GM18519 (cell line): ENCODE results near the gene SIRT5.

Experiments
- ATAC-seq: cut with Tn5 transposase; IDR thresholded peaks from one replicate; pipeline ENCODE4 v1.9.1; 2021; ENCODE audit warnings: mild to moderate bottlenecking, moderate library complexity; ENCODE audit not compliant: unreplicated experiment, low FRiP score

SIRT5 gene

DNA sequence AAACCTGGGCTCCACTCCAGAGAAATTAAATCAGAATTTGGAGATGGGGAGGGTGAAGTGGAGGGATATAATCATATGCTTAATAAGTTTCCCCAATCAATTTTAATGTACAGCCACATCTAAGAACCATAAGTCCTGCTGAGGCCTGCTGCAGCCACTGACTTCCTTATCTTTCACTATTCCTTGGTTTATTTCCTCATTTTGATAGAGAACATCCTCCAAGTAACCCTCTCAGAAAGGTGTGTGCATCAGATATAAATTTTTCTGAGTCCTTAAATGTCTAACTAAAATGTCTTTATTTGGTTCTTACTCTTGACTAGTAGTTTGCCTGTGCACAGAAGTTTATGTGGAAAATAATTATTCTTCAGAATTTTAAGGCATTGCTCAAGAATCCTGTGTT, 23.7 kb upstream of the SIRT5 start:
- ATAC-seq: no peak

DNA sequence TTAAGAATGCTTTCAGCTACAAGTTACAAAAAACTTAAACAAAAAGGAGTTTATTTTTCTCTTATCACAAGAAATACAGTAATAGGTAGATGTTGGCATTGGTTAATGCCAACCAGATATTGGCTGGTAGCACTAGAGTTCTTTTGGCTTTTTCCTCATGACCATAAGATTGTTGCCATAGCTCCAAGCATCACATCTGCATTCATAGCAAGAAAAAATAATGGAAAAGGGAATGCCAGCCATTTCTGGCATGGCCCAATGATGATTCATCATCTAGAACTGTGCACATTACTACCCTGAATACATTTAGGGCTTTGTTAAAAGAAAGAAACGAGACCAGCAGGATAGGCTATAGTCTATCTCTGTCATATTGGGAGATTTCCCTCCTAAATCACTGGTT, 20.8 kb upstream of the SIRT5 start:
- ATAC-seq: no peak

DNA sequence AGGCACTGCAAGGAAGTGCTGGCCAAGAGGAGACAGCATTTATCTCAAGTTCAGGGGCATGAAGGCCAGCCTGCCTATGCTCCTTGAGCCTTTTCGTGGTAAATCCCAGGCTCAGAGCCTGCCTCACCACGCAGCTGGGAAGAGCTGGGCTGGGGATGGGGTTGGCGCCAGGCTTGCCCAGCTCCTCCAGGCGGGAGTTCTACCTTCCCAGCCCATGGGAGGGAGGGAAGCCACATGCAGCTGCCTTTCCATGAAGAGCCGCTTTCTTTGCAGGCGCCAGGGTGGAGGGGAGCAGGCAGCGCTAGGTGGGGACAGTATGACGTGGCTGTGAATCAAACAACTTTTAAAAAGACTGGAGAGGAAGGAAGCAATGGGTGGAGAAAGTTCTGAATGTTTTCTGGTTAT, 19.5 kb upstream of the SIRT5 start:
- no peak for ATAC-seq

DNA sequence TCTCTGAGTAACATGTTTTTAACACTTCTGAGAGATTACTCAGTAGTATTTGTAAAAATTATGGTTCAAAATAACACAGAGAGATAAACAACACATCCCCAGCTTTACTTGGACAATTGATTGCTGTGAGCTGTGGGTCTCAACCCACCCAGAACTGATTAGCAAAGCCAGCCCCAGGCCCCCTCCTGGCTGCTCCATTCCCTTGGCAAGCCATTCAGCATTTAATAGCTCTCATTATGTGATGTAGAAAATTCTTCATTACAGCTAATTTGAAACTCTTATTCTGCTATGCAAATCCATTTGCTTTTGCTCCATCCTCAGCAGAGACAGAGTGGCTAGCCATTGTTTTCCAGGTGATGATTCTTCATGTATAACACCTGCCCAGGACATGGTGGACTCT, 16.6 kb upstream of the SIRT5 start:
- no peak for ATAC-seq

DNA sequence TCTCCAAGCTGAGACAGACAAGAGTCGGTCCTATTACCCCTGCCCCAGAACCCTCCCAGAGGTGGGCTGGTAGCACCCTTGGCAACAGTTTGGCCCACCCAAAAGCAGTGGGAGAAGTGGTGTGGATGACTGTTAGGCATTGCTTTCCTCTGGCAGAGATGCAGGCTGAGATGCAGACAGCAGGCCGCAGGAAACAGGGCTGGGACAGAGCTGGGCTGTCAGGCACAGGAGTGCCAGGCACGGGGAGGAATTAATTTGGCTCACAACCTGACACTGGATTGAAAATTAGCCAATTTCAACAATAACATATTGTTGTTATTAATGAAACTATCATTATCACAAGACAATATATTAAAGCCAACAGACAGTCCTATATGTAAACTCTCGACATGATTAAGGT, 15.7 kb upstream of the SIRT5 start:
- ATAC-seq: no peak

DNA sequence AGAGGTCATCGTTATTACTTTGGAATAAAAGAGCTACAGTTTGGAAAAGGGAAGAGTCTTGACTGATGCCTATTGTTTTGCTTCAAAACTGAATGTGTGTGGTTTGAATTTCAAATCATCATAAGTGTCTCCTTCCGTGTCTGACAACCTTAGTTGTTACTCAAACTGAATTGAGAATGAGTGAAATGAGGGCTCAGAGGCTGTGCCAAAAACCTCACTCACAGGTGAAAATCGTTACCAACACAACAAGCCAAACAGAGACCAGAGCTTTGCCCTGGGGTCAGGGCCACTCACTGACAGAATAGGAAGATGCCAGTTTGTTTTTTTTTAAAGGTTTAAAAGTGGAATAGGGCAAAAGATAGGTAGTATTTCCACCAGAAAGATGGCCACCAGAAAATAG, 15.2 kb upstream of the SIRT5 start:
- ATAC-seq: no peak

DNA sequence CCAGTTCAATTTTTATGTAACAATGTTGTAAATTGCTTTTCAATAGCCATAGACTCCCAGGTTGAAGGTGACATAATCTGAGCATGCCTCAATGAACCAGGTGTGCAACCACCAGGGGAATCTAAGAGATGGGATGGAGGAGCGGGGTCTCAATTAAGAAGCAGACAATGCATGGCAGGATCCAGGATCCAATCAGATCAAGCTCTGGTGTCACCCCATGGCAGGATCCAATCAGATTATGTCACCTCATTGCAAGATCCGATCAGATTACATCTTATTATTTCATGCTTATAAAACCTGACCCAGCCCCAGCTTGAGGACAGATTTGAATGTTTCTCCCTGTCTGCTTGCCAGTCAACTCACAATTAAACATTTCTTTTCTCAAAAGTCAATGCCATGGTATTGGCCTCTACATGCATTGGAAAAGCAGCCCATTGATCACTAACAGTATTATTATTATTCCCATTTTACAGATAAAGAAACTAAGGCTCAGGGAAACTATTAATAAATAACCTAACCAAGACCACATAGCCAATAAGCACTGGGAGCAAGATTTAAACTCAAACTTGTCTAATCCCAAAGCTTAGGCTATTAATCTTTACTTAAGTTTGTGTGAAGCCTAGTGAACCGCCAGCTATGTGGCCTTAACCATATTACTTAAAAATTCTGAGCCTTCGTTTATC, 14.3 kb upstream of the SIRT5 start:
- no peak for ATAC-seq

DNA sequence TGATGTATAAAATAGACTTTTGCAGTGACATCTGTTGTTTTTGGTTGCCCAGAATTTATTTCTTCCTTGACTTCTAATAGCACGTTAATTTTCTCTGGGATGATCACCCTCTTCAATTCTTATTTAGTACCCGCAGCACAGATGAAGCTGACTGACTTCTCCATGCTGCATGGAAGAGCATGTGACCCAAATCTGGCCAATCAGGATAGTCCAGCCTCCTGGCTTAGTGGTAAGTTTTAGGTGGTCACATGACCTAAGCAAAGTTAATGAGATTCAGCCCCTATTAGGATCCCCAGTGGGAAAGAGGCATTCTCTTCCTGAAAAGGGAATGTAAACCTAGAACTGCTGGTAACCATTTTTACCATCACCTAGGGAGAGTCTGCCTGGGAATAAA, 13.8 kb upstream of the SIRT5 start:
- ATAC-seq: no peak

DNA sequence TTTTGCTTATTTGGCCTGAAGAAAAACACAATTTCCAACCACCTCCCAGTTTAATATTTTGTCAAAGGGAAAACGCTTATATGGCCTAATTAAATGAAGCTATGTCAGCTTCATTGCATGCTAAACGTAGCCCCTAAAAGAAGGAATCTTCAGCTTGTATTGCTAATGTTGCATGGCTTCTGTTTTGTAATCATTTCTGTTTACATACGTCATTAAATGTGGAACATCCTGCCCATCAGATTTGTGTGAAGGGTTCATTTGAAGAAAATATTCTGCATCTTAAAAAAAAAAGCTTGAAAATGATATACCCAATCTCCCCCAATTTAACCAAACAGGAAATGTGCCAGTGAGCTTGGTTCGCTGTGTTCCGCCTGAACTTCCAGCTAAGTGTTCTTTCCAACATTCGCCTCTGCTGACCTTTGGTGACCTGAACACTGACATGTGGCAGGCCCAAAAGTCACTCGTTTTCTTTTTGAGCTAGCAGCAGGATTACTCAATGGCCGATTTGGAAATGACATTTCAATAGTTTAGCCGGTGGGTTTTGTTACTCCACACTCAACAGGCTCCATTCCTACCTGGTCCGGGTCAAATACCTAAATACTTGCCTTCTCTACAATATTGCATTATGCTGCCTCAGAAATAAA, 12.7 kb upstream of the SIRT5 start:
- no peak for ATAC-seq

DNA sequence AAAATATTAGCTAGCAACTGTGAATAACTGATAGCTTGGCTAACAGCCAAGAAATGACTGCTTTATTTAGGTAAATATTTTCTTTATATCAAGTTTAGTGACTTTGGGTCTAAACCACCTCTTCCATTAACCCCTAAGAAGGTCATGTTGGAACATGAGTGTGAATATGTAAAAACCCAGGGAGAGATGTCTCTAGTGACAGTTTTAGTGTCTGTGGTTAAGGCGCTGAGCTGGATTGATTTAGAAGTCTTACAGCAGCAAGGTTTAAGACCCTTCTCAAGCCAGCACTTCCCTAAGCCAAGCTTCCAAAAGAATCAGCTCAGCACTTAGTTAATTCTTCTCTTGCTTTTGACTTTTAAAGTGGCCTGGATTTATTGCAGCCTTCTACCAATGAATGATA, 11.4 kb upstream of the SIRT5 start:
- ATAC-seq: no peak

DNA sequence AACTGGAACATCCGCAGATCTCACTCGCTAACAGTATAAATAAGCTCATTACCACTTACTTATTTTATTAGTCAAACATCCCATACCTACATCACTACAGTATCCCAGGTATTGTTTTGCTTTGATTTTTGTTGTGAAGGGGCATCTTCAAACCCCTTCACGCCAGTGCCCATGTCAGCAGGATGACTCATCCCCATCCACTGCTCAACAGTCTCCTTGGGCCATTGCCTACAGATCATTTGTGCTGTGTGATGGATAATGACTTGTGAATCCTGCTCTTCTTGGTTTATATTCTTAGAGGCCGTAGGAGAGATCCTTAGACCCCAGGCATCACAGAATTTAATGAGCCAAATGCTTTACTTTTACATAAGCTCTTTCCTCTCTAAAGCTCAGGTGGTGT, 8.5 kb upstream of the SIRT5 start:
- no peak for ATAC-seq

DNA sequence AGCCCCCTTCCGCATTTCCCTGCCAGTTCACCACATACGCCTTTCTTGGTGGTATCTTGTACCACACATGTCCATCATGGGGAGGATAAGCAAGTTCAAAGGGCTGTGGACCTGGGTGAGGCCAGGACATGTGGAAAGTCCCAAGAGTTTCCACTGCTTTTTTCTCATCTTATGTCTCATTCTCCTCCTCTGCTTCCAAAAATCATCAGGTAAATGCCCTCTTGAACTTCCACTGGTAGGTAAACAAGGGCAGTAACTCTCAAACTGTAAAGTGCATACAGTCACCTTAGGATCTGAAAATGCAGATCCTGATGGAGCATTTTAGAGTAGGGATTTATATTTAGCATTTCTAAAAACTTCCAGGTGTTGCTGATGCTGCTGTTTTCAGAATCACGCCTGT, 7.9 kb upstream of the SIRT5 start:
- ATAC-seq: no peak

DNA sequence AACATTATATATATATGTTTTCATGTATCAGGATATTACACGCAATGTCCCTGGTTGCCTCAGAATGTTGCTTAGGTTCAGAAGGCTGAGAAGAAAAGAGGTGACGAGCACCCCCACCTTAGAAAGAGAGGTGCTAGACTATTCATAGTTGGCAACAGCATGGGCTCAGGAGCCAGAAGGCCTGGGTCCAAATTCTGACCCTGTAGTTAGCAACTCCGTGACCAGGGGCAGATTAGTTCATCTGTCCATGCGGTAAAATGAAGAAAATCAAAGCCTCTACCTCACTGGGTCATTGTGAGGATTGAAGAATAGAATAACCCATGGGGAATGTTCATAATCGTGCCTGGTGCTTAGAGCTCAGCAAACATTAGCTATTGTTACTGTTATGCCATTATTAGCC, 5.4 kb upstream of the SIRT5 start:
- no peak for ATAC-seq

DNA sequence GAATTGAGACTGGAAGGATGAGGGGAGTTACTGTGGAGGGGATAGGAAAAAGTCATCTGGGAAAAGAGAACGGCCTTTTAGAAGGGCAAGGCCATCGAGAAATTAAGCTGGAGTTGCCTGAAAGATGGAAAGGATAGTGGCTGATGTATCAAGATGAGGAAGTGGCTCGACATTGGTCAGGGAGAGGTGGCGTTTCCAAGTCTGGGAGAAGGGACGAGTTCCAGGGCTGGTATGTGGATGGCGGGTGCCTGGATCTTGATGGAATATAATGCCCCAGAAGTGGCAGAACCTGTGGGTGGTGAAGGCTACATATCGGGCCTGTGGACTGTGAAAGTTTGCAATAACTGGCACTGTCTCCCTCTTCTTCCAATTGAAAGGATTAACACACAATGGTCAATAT, 2.2 kb upstream of the SIRT5 start:
- ATAC-seq: no peak

DNA sequence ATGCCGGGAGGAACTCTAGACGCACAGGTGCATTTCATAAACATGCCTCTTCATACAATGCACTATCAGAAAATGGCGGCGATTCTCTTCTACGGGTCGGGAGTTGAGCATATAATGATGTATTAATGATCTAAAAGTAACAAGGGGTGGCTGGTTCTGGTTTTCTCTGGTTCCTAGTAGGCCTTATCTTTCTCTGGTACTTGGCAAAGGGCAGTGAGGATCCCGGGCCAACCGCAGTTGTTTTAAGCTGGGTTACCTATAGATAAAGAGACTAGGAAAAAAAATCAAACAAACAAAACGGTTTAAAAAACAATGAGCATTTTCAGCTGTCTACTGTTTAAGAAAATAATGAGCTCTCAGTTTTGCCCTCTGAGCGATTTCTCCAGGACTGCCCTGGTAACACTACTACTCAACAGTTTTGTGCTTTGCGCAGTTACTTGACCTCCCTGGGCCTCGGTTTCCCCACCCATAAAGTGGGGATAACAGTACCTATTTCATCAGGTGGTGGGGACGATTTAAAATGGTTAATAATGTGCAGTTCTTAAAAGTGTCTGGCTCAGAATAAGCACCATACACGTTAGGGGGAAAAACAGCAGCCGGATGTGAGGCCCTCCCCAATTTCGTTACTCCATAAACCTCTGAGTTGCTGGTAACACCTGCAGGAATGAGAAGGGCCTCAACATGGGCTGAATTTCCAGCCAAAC, 1.3 kb upstream of the SIRT5 start:
- ATAC-seq: no peak

DNA sequence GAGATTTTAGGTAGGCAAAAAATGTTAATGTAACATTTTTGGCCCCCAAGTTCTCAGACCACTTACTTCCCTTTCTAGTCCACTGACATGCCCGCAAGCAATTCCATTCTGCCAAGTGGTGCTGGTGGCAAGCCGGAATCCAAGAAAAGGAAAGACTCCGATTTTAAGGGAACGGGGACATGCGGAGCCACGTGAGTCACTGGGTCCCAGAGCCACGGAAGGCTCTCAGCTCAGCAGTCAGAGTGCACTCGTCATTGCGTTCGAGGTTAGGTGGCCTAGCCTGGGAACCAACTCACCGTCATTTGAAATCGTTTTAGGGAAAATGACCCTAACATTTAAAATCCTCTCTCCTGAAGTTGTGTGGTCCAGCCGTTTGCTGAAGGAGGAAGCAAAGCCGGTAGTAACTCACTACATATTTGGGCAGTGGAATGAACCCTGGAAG, 711 bp upstream of the SIRT5 start:
- no peak for ATAC-seq

DNA sequence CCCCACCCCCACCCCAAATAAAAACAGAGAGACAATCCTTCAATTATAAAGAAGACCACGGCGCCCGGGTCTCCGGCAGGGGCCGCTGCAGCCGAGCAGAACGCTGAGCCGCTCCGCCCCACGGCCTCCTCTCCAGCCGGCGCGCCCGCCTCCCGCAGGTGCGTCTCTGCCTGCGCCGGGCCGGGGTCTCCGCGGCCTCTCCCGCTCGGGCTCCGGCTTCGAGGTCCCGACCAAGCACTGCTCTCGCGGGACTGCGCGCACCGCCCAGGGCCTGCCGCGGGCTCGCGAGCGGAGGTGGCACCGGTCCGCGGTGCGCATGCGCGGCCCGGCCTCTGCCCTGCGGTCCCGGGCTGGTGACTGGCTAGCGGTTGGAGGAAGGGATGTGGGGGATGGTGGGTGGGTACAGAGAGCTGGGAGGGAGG, 241 bp upstream of the SIRT5 start:
- peak; percentile 68 for ATAC-seq

DNA sequence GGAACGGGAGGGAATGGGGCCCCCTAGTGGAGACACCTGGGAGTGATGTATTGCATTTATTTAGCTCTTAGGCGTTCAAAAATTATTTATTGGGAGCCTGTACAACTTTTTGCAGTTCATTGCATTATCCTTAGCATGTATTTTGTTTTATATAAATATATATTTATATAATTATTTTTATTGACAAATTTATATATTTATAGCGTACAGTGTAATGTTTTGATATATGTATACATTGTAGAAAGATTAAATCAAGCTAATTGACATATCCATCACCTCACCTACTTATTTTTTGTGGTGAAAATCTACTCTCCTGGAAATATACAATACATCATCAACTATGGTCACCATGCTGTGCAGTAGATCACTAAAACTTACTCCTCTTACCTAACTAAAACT, 975 bp downstream of the SIRT5 start:
- no peak for ATAC-seq

DNA sequence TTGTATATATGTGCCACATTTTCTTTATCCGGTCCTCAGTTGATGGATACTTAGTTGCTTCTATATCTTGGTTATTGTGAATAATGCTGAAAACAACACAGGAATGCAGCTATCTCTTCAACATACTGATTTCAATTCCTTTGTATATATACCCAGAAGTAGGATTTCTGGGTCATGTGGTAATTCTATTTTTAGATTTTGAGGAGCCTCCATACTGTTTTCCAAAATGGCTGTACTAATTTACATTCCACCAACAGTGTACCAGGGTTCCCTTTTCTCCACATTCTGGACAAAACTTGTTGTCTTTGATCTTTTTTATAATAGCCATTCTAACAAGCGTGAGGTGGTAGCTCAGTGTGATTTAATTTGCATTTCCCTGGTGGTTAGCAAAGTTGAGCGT, 1.6 kb downstream of the SIRT5 start:
- no peak for ATAC-seq

DNA sequence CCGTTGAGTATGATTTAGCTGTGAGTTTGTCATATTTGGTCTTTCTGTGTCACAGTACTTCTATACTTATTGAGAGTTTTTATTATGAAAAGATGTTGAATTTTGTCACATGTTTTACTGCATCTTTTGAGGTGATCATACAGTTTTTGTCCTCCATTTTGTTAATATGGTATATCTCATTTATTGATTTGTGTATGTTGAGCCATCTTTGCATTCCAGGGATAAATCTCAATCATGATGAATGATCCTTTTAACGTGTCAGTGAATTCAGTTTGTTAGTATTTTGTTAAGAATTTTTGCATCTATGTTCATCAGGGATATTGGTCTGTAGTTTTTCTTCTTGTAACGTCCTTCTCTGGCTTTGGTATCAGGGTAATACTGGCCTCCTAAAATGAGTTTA, 3.5 kb downstream of the SIRT5 start:
- ATAC-seq: no peak

DNA sequence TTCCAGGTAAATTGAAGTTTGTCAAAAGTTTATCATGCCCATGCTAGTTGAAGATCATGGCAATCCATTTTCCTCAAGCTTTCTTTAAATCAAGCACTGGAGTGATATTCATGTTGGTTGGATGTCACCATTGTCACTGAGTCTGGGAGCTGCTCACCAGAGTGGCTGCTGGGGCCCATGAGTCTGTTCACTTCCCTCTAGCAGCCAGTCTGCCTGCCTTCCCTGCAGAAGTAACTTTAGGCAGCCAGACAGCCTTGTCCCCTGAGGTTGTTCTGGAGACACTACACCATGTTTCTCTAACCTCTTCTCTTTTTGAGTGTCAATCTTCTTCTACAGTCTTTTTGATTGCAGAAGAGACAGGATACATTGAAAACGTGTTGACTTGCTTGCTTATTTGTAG, 5.5 kb downstream of the SIRT5 start:
- ATAC-seq: no peak

DNA sequence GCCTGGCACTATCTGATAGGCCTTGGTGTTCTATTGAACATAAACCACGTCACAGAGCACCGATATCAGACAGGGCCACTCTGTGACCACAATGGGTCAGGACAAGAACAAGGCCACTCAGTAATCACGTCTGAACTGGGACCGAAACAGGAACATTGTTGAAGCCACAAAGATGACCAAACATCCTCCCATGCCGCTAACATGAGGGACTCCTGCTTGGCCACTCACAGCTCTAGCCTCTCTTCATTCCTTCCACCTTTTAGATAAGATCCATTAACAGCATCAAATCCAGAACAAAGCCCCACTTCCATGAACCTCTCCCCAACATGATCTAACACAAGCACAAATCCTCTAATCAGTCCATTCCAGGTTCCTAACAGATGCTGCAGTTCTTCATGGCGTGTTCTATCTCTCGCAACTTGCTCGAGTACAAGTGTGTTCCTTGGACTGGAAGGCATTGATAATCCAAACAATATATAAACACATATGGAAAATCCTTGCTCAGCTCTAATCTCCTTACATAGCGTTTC, 7.4 kb downstream of the SIRT5 start:
- no peak for ATAC-seq
